NCI-H82 treated with DMSO at 0.1 percent for 48 hours (cell line): Measurements from ENCODE around the gene PRR32.
"Not testable (repeated sequence)": the region's sequence is repeated elsewhere in the genome, so short reads cannot be mapped to it uniquely, and the experiment has no call there.

Experiments
- DNase-seq: peaks from one replicate; lab custom pipeline; 2025; ENCODE audit not compliant: unreplicated experiment; lab: John Stamatoyannopoulos, UW

PRR32 gene

GRCh38 chrX:126819429-126819828, at the start of gene PRR32:
Gene PRR32, plus strand, starts transcription at chrX:126819729. Its CDS starts 115 bp downstream, at chrX:126819844.
- no peak for DNase-seq

DNA sequence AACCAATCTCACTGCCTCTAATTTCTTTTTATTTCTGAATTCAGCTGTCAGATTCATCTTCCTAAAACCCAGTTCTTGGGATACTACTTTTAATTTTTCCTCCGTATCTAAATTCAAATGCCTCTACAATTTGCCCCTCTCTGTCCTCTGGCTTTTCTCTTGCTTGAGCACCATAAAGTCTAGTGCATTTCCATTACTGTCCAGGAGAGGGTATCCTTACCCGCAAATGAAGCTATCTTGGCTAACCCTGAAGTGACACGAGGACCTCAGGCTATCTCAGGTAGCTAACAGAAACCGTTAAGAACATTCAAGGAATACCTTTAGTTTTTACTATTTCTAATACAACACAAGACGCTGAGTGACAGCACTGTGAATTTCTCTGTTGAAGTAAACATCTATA, 49.4 kb upstream of the PRR32 start:
- DNase-seq, result peak; percentile 11

GRCh38 chrX:126785539-126785938, 34.0 kb upstream of the PRR32 start:
- no peak for DNase-seq

GRCh38 chrX:126799059-126799458, 20.5 kb upstream of the PRR32 start:
- no peak for DNase-seq

DNA sequence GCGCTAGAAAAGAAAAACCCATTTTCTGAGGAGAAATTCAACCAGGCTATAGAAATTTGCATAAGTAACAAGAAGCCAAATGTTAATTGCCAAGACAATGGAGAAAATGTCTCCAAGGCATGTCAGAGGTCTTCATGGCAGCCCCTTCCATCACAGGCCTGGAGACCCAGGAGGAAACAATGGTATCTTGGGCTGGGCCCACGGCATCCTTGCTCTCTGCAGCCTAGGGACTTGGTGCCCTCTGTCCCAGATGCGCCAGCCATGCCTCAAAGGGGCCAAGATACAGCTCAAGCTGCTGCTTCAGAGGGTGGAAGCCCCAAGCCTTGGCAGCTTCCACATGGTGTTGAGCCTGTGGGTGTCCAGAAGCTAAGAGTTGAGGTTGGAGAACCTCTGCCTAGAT, 12.7 kb upstream of the PRR32 start:
- DNase-seq, result not testable (repeated sequence)

GRCh38 chrX:126815806-126816205, 3.7 kb upstream of the PRR32 start:
- no peak for DNase-seq

- no peak for DNase-seq
Observed at GRCh38 chrX:126820700-126821420, 1.3 kb downstream of the PRR32 start.

GRCh38 chrX:126824338-126825007, 4.9 kb downstream of the PRR32 start:
- no peak for DNase-seq

- peak; percentile 51 for DNase-seq
Observed at GRCh38 chrX:126825566-126826193, 6.2 kb downstream of the PRR32 start.

GRCh38 chrX:126836186-126836585, 16.7 kb downstream of the PRR32 start:
- no peak for DNase-seq

DNA sequence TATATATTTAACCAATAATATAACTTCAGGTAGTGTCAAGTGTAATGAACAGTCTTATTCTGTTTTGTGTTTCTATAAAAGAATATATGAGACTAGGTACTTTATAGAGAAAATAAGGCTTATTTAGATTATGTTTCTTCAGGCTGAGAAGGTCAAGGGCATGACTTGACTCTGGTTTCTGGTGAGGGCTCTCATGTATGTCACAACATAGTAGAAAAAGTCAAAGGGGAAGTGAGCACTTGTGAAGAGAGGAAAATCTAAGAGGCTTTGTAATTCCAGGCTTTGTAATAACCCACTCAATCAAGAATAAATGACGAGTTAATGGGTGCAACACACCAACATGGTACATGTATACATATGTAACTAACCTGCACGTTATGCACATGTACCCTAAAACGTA, 27.6 kb downstream of the PRR32 start:
- DNase-seq, result no peak

DNA sequence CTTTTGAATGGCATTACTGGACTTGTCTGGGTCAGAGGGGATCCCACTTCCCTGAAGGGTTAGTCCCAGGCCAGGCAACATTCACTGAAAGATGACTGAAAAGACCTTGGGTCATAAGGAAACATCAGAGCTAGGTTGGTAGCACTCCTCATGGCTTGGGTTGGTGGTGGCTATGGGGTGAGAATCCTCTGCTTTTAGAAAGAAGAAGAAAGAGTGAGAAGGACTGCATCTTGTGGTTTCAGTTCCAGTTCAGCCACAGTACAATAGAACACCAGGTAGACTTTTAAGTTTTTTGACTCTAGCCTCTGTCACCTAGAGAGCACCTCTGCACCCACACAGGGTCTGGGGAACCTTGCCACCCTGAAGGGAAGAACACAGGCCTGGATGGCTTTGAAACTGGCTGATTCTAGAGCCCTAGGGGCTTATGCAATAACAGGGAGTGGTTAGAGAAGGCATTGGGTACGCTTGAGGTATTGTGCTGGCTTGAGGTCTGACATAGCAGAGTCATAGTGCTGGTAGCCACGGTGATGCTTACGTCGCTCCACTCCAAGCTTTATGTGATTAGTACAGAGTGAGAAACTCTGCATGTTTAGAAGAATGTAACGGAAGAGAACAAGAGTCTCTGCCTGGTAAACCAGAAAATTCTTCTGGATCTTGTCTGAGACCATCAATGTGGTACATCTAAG, 36.5 kb downstream of the PRR32 start:
- DNase-seq, result no peak
